H1 (cell line): Measurements from ENCODE around the gene PLAU. TPM values are rescaled to one million over a fixed set of nuclear protein-coding genes. Genes with fewer than 3 reads are reported as not detected.

Experiments
- ASH2L ChIP-seq: fragments of 200-600, 300-600 bp; sonication (generic); IDR thresholded peaks from one replicate; pipeline ENCODE4 v1.7.1; 2017; ENCODE audit warnings: low read length
- ATF3 ChIP-seq: IDR thresholded peaks from 2 replicates; pipeline ENCODE4 v1.6.1; 2011; ENCODE audit warnings: low read depth, mild to moderate bottlenecking, low read length; ENCODE audit not compliant: insufficient read depth
- BCL11A ChIP-seq, 2 experiments: IDR thresholded peaks; one replicate each; pipeline ENCODE4 v1.6.1; 2011; ENCODE audit warnings: low read depth in 2 of 2, low read length in 2 of 2, mild to moderate bottlenecking in 2 of 2
- CBX5 ChIP-seq: fragments of 300-800, 300-1000 bp; sonication (generic); IDR thresholded peaks from 2 replicates; pipeline ENCODE4 v1.7.1; 2016; ENCODE audit warnings: antibody characterized with exemption, low read length, low read depth
- CEBPB ChIP-seq: IDR thresholded peaks from 2 replicates; pipeline ENCODE4 v1.6.1; 2012; ENCODE audit warnings: low read depth, low read length
- CHD1 ChIP-seq: IDR thresholded peaks from 2 replicates; pipeline ENCODE4 v1.6.1; 2012; ENCODE audit warnings: low read depth, low read length, improper control_type of control experiment
- GABPA ChIP-seq: IDR thresholded peaks from 2 replicates; pipeline ENCODE4 v1.6.1; 2011; ENCODE audit warnings: mild to moderate bottlenecking, low read length, moderate library complexity, borderline replicate concordance; ENCODE audit not compliant: insufficient read depth
- JUND ChIP-seq: IDR thresholded peaks from 2 replicates; pipeline ENCODE4 v1.6.1; 2011; ENCODE audit warnings: mild to moderate bottlenecking, improper control_type of control experiment, low read length
- KDM1A ChIP-seq: fragments of 200-600, 300-600 bp; sonication (generic); IDR thresholded peaks from 2 replicates; pipeline ENCODE4 v1.7.1; 2016; ENCODE audit warnings: mild to moderate bottlenecking, low read length, borderline replicate concordance
- KDM5A ChIP-seq: fragments of 200-600 bp; IDR thresholded peaks from 2 replicates; pipeline ENCODE4 v1.7.1; 2012; ENCODE audit warnings: mild to moderate bottlenecking, low read length, inconsistent platforms, mixed read lengths
- POLR2A ChIP-seq, 2 experiments: IDR thresholded peaks; 1 replicate in 1 of 2; 2 replicates in 1 of 2; pipeline ENCODE4 v1.6.1; 2011; ENCODE audit warnings: low read depth in 2 of 2, low read length in 2 of 2, mild to moderate bottlenecking in 2 of 2; ENCODE audit errors: control extremely low read depth in 1 of 2
- POU5F1 ChIP-seq: IDR thresholded peaks from 2 replicates; pipeline ENCODE4 v1.6.1; 2011; ENCODE audit warnings: low read depth, mild to moderate bottlenecking, low read length, moderate library complexity
- RBBP5 ChIP-seq: IDR thresholded peaks from 2 replicates; pipeline ENCODE4 v1.7.1; 2012; ENCODE audit warnings: low read depth, mild to moderate bottlenecking, inconsistent platforms, low read length, moderate library complexity, borderline replicate concordance
- RFX5 ChIP-seq: IDR thresholded peaks from 2 replicates; pipeline ENCODE4 v1.6.1; 2011; ENCODE audit warnings: low read depth, low read length, improper control_type of control experiment, borderline replicate concordance
- RNF2 ChIP-seq: fragments of 200-900, 300-1000 bp; sonication (generic); IDR thresholded peaks from 2 replicates; pipeline ENCODE4 v1.7.1; 2016; ENCODE audit warnings: borderline replicate concordance, low read depth, mild to moderate bottlenecking, antibody characterized with exemption, low read length; ENCODE audit not compliant: poor library complexity, severe bottlenecking; ENCODE audit errors: missing control alignments
- SIN3A ChIP-seq, 2 experiments: IDR thresholded peaks in 1 of 2; conservative IDR thresholded peaks in 1 of 2; 2 replicates each; pipeline ENCODE4 v1.6.1; 2011 to 2012; ENCODE audit warnings: low read length in 2 of 2, improper control_type of control experiment in 1 of 2, low read depth in 1 of 2, mild to moderate bottlenecking in 1 of 2
- SP2 ChIP-seq: IDR thresholded peaks from 2 replicates; pipeline ENCODE4 v1.6.1; 2012; ENCODE audit warnings: mild to moderate bottlenecking, low read length, inconsistent platforms
- SP4 ChIP-seq: IDR thresholded peaks from 2 replicates; pipeline ENCODE4 v1.6.1; 2012; ENCODE audit warnings: low read length, inconsistent platforms
- SRF ChIP-seq: IDR thresholded peaks from 2 replicates; pipeline ENCODE4 v1.6.1; 2011; ENCODE audit warnings: mild to moderate bottlenecking, low read depth, low read length, moderate library complexity
- SUZ12 ChIP-seq: fragments of 200-600 bp; sonication (generic); IDR thresholded peaks from 2 replicates; pipeline ENCODE4 v1.6.1; 2012; ENCODE audit warnings: mild to moderate bottlenecking, inconsistent platforms, low read length, moderate library complexity, mixed read lengths
- TAF1 ChIP-seq: IDR thresholded peaks from 2 replicates; pipeline ENCODE4 v1.6.1; 2011; ENCODE audit warnings: mild to moderate bottlenecking, low read depth, low read length
- TBP ChIP-seq: IDR thresholded peaks from 2 replicates; pipeline ENCODE4 v1.6.1; 2011; ENCODE audit warnings: low read depth, low read length, improper control_type of control experiment
- TEAD4 ChIP-seq: IDR thresholded peaks from 2 replicates; pipeline ENCODE4 v1.6.1; 2012; ENCODE audit warnings: low read depth, low read length, inconsistent platforms, mixed read lengths
- YY1 ChIP-seq: IDR thresholded peaks from 2 replicates; pipeline ENCODE4 v1.6.1; 2011; ENCODE audit warnings: low read depth, mild to moderate bottlenecking, low read length
- ZNF274 ChIP-seq: IDR thresholded peaks from 2 replicates; pipeline ENCODE4 v1.7.0; 2012; ENCODE audit warnings: low read length, borderline replicate concordance; ENCODE audit errors: extremely low read depth
- polyA plus RNA-seq, 7 experiments: library from polyadenylated mRNA; depleted of rRNA in 3 of 7; stranded (reverse) in 5 of 7; unstranded in 2 of 7; fragments of >200 nt in 5 of 7; fragments of 200-250 nt in 2 of 7; gene quantifications; 1 replicate in 5 of 7; 2 replicates in 1 of 7; 4 replicates in 1 of 7; pipeline versions ENCODE4 v1.2.1 to v1.2.3, GENCODE V29; 2011 to 2013; ENCODE audit warnings: missing spikeins in 2 of 7, mixed read lengths in 2 of 7
- total RNA-seq: library from RNA; stranded (reverse); fragmentation: NEBNext Ultra II Directional; extraction: Animal tissue kit (Norgen Biotek cat#: 25700); gene quantifications from 2 replicates; pipeline ENCODE4 v1.2.1, GENCODE V29; 2021

Gene PLAU
- total and polyA plus RNA-seq, 2 of the 8 experiments (the other 6 are each of a cell fraction or from before 2014, with no cell fraction given) = 16.2 to 26.1 TPM

- TF ChIP-seq KDM5A (no peak), POU5F1 (no peak), SP4 (peak; percentile 90; the same call in 1 of the 2 replicates), TEAD4 (peak; percentile 90), RBBP5 (no peak), CBX5 (no peak), ASH2L (peak; percentile 86), KDM1A (no peak), TBP (peak; percentile 89), CEBPB (no peak; the same call in 1 of the 2 replicates), POLR2A (IDR thresholded peaks at IDR 0.05; ENCODE audit: control extremely low read depth in 1 of 2, low read depth in 2 of 2, low read length in 2 of 2) (peak; percentile 71 to 96), JUND (peak; percentile 93), RFX5 (no peak), ATF3 (no peak), SUZ12 (no peak), GABPA (no peak), BCL11A (IDR thresholded peaks at IDR 0.05; ENCODE audit: low read depth in 2 of 2, low read length in 2 of 2) (no peak), TAF1 (peak; percentile 90), CHD1 (no peak; the same call in none of the 2 replicates), YY1 (peak; percentile 65), SRF (peak; percentile 100), SIN3A (conservative IDR thresholded peaks at IDR 0.05 in 1 of 2, IDR thresholded peaks at IDR 0.05 in 1 of 2; ENCODE audit: low read depth in 1 of 2, low read length in 2 of 2) (no peak), SP2 (no peak), RNF2 (no peak), ZNF274 (no peak)
Measured at GRCh38 chr10:73965890-73966768, 55.2 kb downstream of the PLAU start (continued).
